HCT116 (cell line): ENCODE measurements around the gene NANOS1. TPM values are rescaled to one million over a fixed set of nuclear protein-coding genes. Genes with fewer than 3 reads are reported as not detected.

Source experiments
- ATAC-seq: fragments of 200-7000 bp; cut with Tn5 transposase; 2 replicates; pipeline ENCODE4 v1.9.1; 2020; ENCODE audit warnings: mild to moderate bottlenecking, moderate library complexity
- BruUV-seq: library from RNA; stranded (reverse); fragments of 400-500 nt; replicated peaks from 2 replicates; lab custom pipeline; 2021; lab: Mats Ljungman, UMichigan
- CTCF ChIA-PET: fragments of 300-600 bp; sonication (Branson Sonifier 250); formaldehyde crosslinking; loops from one replicate; lab custom pipeline; 2021; ENCODE audit warnings: antibody characterized with exemption; lab: Charles Lee
- POLR2A ChIA-PET: fragments of 300-600, 350-600 bp; sonication (Branson Sonifier 250); formaldehyde crosslinking; loops from one replicate; lab custom pipeline; 2021; ENCODE audit warnings: antibody characterized with exemption; lab: Charles Lee
- RAD21 ChIA-PET, 2 experiments: fragments of 300-600 bp; sonication (Branson Sonifier 250); formaldehyde crosslinking; loops; one replicate each; lab custom pipeline; 2023; ENCODE audit warnings: low total read pairs in 2 of 2; ENCODE audit not compliant: uncharacterized antibody in 2 of 2, unreplicated experiment in 2 of 2, low non-redundant PET in 1 of 2; lab: Charles Lee
- DNase-seq: peaks from one replicate; pipeline ENCODE4 v3.0.0-alpha.2; 2010; ENCODE audit warnings: low read depth, low spot score
- H2AFZ ChIP-seq: fragments of 200-600 bp; shearing (Covaris generic), sonication (generic); 2 replicates; pipeline ENCODE4 v1.6.1; 2017; ENCODE audit warnings: low read depth, mixed run types, mixed read lengths, antibody characterized with exemption, low read length; ENCODE audit not compliant: poor library complexity, severe bottlenecking
- H3K27ac ChIP-seq: 2 replicates; pipeline ENCODE4 v1.5.1; 2012; ENCODE audit warnings: low read depth, low read length
- H3K27me3 ChIP-seq: fragments of 200-600 bp; sonication (generic); 2 replicates; pipeline ENCODE4 v1.6.1; 2016; ENCODE audit warnings: mixed run types, low read length, mixed read lengths; ENCODE audit not compliant: insufficient read depth
- H3K36me3 ChIP-seq, 2 experiments: fragments of 200-500 bp in 1 of 2; fragments of 200-600 bp in 1 of 2; sonication (Bioruptor generic) in 1 of 2; sonication (generic) in 1 of 2; 2 replicates each; pipeline versions ENCODE4 v1.5.1 to v1.6.1; 2014 to 2016; ENCODE audit warnings: low read length in 2 of 2, inconsistent platforms in 1 of 2, mixed read lengths in 1 of 2, mixed run types in 1 of 2; ENCODE audit not compliant: insufficient read depth in 2 of 2, control insufficient read depth in 1 of 2
- H3K4me1 ChIP-seq, 2 experiments: fragments of 200-600 bp in 1 of 2; sonication (generic) in 1 of 2; 2 replicates each; pipeline versions ENCODE4 v1.5.1 to v1.6.1; 2012 to 2017; ENCODE audit warnings: low read length in 2 of 2, inconsistent platforms in 1 of 2, mild to moderate bottlenecking in 1 of 2, mixed read lengths in 1 of 2, mixed run types in 1 of 2, moderate library complexity in 1 of 2; ENCODE audit not compliant: insufficient read depth in 2 of 2, control insufficient read depth in 1 of 2
- H3K4me2 ChIP-seq: fragments of 200-600 bp; sonication (generic); 2 replicates; pipeline ENCODE4 v1.6.1; 2017; ENCODE audit warnings: mixed run types, low read length, mixed read lengths
- H3K4me3 ChIP-seq, 2 experiments: fragments of 200-600 bp in 1 of 2; sonication (generic) in 1 of 2; replicated peaks in 1 of 2; 2 replicates each; pipeline ENCODE4 v1.5.1; 2011 to 2016; ENCODE audit warnings: low read length in 2 of 2, control low read depth in 1 of 2, low read depth in 1 of 2, mild to moderate bottlenecking in 1 of 2, mixed read lengths in 1 of 2, mixed run types in 1 of 2
- H3K79me2 ChIP-seq: fragments of 200-600 bp; sonication (generic); 2 replicates; pipeline ENCODE4 v1.6.1; 2017; ENCODE audit warnings: mild to moderate bottlenecking, mixed run types, low read length, moderate library complexity, mixed read lengths; ENCODE audit not compliant: insufficient read depth
- H3K9ac ChIP-seq: fragments of 200-600 bp; sonication (generic); 2 replicates; pipeline ENCODE4 v1.6.1; 2016; ENCODE audit warnings: low read length, mixed read lengths
- H3K9me2 ChIP-seq: fragments of 200-600 bp; sonication (generic), shearing (Covaris generic); 2 replicates; pipeline ENCODE4 v1.6.1; 2017; ENCODE audit warnings: mixed run types, mild to moderate bottlenecking, moderate library complexity; ENCODE audit not compliant: insufficient read depth
- H3K9me3 ChIP-seq, 2 experiments: fragments of 200-500 bp in 1 of 2; fragments of 200-600 bp in 1 of 2; sonication (Bioruptor generic) in 1 of 2; sonication (generic) in 1 of 2; 2 replicates each; pipeline ENCODE4 v1.6.1; 2014 to 2017; ENCODE audit warnings: low read length in 2 of 2, mixed read lengths in 2 of 2, inconsistent platforms in 1 of 2, low read depth in 1 of 2, mild to moderate bottlenecking in 1 of 2, mixed run types in 1 of 2, moderate library complexity in 1 of 2; ENCODE audit not compliant: control insufficient read depth in 1 of 2, insufficient read depth in 1 of 2
- H4K20me1 ChIP-seq: fragments of 200-600 bp; sonication (generic), shearing (Covaris generic); 2 replicates; pipeline ENCODE4 v1.6.1; 2017; ENCODE audit warnings: mixed run types, mild to moderate bottlenecking, moderate library complexity; ENCODE audit not compliant: insufficient read depth
- ATF3 ChIP-seq: IDR thresholded peaks from 2 replicates; pipeline ENCODE4 v1.6.1; 2012
- CBX3 ChIP-seq: IDR thresholded peaks from 2 replicates; pipeline ENCODE4 v1.6.1; 2012; ENCODE audit warnings: low read depth
- CEBPB ChIP-seq: IDR thresholded peaks from 2 replicates; pipeline ENCODE4 v1.6.1; 2012; ENCODE audit warnings: low read depth
- EGR1 ChIP-seq: IDR thresholded peaks from 2 replicates; pipeline ENCODE4 v1.6.1; 2012; ENCODE audit warnings: low read depth
- ELF1 ChIP-seq: IDR thresholded peaks from 2 replicates; pipeline ENCODE4 v1.6.1; 2012; ENCODE audit warnings: low read depth, borderline replicate concordance
- EZH2 ChIP-seq: fragments of 200-600 bp; sonication (generic); IDR thresholded peaks from 2 replicates; pipeline ENCODE4 v1.6.1; 2017; ENCODE audit warnings: antibody characterized with exemption, mixed run types
- EZH2phosphoT487 ChIP-seq: fragments of 200-600 bp; IDR thresholded peaks from 2 replicates; pipeline ENCODE4 v1.6.1; 2018; ENCODE audit warnings: antibody characterized with exemption, borderline replicate concordance
- FOSL1 ChIP-seq: IDR thresholded peaks from 2 replicates; pipeline ENCODE4 v1.6.1; 2012; ENCODE audit warnings: low read depth
- JUND ChIP-seq: IDR thresholded peaks from 2 replicates; pipeline ENCODE4 v1.6.1; 2012
- MAX ChIP-seq: IDR thresholded peaks from 2 replicates; pipeline ENCODE4 v1.6.1; 2012
- POLR2A ChIP-seq: IDR thresholded peaks from 2 replicates; pipeline ENCODE4 v1.7.0; 2011; ENCODE audit warnings: borderline replicate concordance; ENCODE audit not compliant: insufficient read depth, insufficient read length; ENCODE audit errors: extremely low read depth
- POLR2AphosphoS5 ChIP-seq: IDR thresholded peaks from 2 replicates; pipeline ENCODE4 v1.6.1; 2011; ENCODE audit warnings: mild to moderate bottlenecking, low read depth, low read length, moderate library complexity
- REST ChIP-seq: IDR thresholded peaks from 2 replicates; pipeline ENCODE4 v1.6.1; 2012; ENCODE audit warnings: low read depth
- SIN3A ChIP-seq: IDR thresholded peaks from 2 replicates; pipeline ENCODE4 v1.6.1; 2012; ENCODE audit warnings: low read depth
- SP1 ChIP-seq: IDR thresholded peaks from 2 replicates; pipeline ENCODE4 v1.6.1; 2012; ENCODE audit warnings: low read depth
- SRF ChIP-seq: IDR thresholded peaks from 2 replicates; pipeline ENCODE4 v1.6.1; 2012; ENCODE audit warnings: low read depth
- TCF7L2 ChIP-seq: IDR thresholded peaks from 2 replicates; pipeline ENCODE4 v1.7.0; 2011; ENCODE audit warnings: borderline replicate concordance, inconsistent platforms; ENCODE audit not compliant: insufficient read depth, insufficient read length; ENCODE audit errors: extremely low read depth
- YY1 ChIP-seq: IDR thresholded peaks from 2 replicates; pipeline ENCODE4 v1.6.1; 2011; ENCODE audit warnings: low read length, low read depth, moderate library complexity, mild to moderate bottlenecking; ENCODE audit not compliant: insufficient replicate concordance; ENCODE audit errors: extremely low read depth
- ZFX ChIP-seq: fragments of 450-650 bp; IDR thresholded peaks from 2 replicates; pipeline ENCODE4 v1.6.1; 2017
- ZNF274 ChIP-seq: fragments of 200-500 bp; sonication (Bioruptor generic); IDR thresholded peaks from 2 replicates; pipeline ENCODE4 v1.6.1; 2014; ENCODE audit warnings: mild to moderate bottlenecking, low read depth, low read length, inconsistent platforms
- intact Hi-C: fragments of 100-400 bp; cut with micrococcal nuclease; formaldehyde crosslinking; loops from 2 replicates; pipeline ENCODE4 v1.10.0; 2022
- total RNA-seq: library from RNA; stranded (reverse); gene quantifications from one replicate; pipeline ENCODE4 v1.2.1, GENCODE V29; 2021; ENCODE audit not compliant: unreplicated experiment

Gene NANOS1
- total RNA-seq, 1 experiment from 2014 or later = 1.5 TPM

- Histone ChIP-seq H3K4me2 (peak overlapping the region; percentile 42), H3K79me2 (no peaks in the 10 kb centered on the region), H3K4me3 (no peak overlapping the region), H2AFZ (no peak overlapping the region), H3K36me3 (no peaks in the 10 kb centered on the region), H3K27ac (no peak overlapping the region), H3K4me1 (peaks cover 37 to 65% of the 10 kb centered on the region in 2 experiments), H3K9me3 (no peaks in the 10 kb centered on the region), H3K9me2 (no peaks in the 10 kb centered on the region), H3K27me3 (no peaks in the 10 kb centered on the region), H4K20me1 (no peaks in the 10 kb centered on the region), H3K9ac (no peak overlapping the region)
- ChIA-PET RAD21 (no interaction called here), POLR2A (no interaction called here), CTCF (no interaction called here)
- BruUV-seq = no TSS peak
- TF ChIP-seq ELF1 (no peak), REST (no peak), JUND (no peak), YY1 (no peak), ZFX (no peak), FOSL1 (no peak), EZH2phosphoT487 (no peak), ZNF274 (no peak), SIN3A (no peak), EGR1 (no peak), SP1 (no peak), POLR2AphosphoS5 (no peak), TCF7L2 (no peak), ATF3 (no peak), EZH2 (no peak), SRF (no peak), MAX (no peak), CBX3 (no peak), POLR2A (no peak), CEBPB (no peak)
- DNase-seq (no peak), ATAC-seq (no peak)
- intact Hi-C loops = loop anchor here (5.0 kb wide), 1 partner anchor 458 kb away; no protein-coding TSS in a partner anchor
Measured at GRCh38 chr10:119024882-119025281, 4.6 kb upstream of the NANOS1 start.
